HepG2 (cell line): ENCODE results near the gene LGI4. TPM values are rescaled to one million over a fixed set of nuclear protein-coding genes. Genes with fewer than 3 reads are reported as not detected.

ENCODE experiments used
- BATF2 ChIP-seq: sonication (generic); formaldehyde crosslinking; IDR thresholded peaks from 2 replicates; pipeline ENCODE4 v1.8.0; 2022; ENCODE audit warnings: mild to moderate bottlenecking, missing genetic modification reagents, moderate library complexity
- HNF1B ChIP-seq: sonication (generic); formaldehyde crosslinking; IDR thresholded peaks from 2 replicates; pipeline ENCODE4 v1.5.1; 2020; ENCODE audit warnings: mild to moderate bottlenecking, moderate library complexity, missing genetic modification reagents
- HNF4A ChIP-seq: sonication (generic); formaldehyde crosslinking; IDR thresholded peaks from 2 replicates; pipeline ENCODE4 v1.4.0; 2020; ENCODE audit warnings: missing genetic modification reagents
- LCORL ChIP-seq, 2 experiments: fragments of 450-650 bp in 1 of 2; sonication (generic) in 1 of 2; formaldehyde crosslinking in 1 of 2; IDR thresholded peaks; 2 replicates each; pipeline versions ENCODE4 v1.5.0 to v1.6.1; 2017 to 2020; ENCODE audit warnings: antibody characterized with exemption in 1 of 2, missing genetic modification reagents in 1 of 2
- NFYB ChIP-seq: sonication (generic); formaldehyde crosslinking; IDR thresholded peaks from 2 replicates; pipeline ENCODE4 v1.4.0; 2020; ENCODE audit warnings: missing genetic modification reagents
- PAX8 ChIP-seq: sonication (generic); formaldehyde crosslinking; IDR thresholded peaks from 2 replicates; pipeline ENCODE4 v1.8.0; 2022; ENCODE audit warnings: mild to moderate bottlenecking, missing genetic modification reagents, borderline replicate concordance
- PRDM10 ChIP-seq: sonication (generic); formaldehyde crosslinking; IDR thresholded peaks from 2 replicates; pipeline ENCODE4 v1.4.0; 2020; ENCODE audit warnings: low read depth, missing genetic modification reagents
- SAP130 ChIP-seq: IDR thresholded peaks from 2 replicates; pipeline ENCODE4 v1.6.1; 2016; ENCODE audit warnings: low read depth
- TEAD2 ChIP-seq: sonication (generic); formaldehyde crosslinking; IDR thresholded peaks from 2 replicates; pipeline ENCODE4 v1.9.0; 2021; ENCODE audit warnings: missing genetic modification reagents
- ZFX ChIP-seq: sonication (generic); formaldehyde crosslinking; IDR thresholded peaks from 2 replicates; pipeline ENCODE4 v1.4.0; 2020; ENCODE audit warnings: mild to moderate bottlenecking, low read depth, missing genetic modification reagents, moderate library complexity
- ZNF124 ChIP-seq: sonication (generic); formaldehyde crosslinking; IDR thresholded peaks from 2 replicates; pipeline ENCODE4 v1.4.0; 2020; ENCODE audit warnings: missing genetic modification reagents
- ZNF292 ChIP-seq: sonication (generic); formaldehyde crosslinking; IDR thresholded peaks from 2 replicates; pipeline ENCODE4 v1.8.1; 2022; ENCODE audit warnings: mild to moderate bottlenecking, low read depth, missing genetic modification reagents, borderline replicate concordance
- ZNF646 ChIP-seq: sonication (generic); formaldehyde crosslinking; IDR thresholded peaks from 2 replicates; pipeline ENCODE4 v1.9.0; 2021; ENCODE audit warnings: mild to moderate bottlenecking, missing genetic modification reagents
- polyA plus RNA-seq, 8 experiments: library from polyadenylated mRNA; depleted of rRNA in 3 of 8; stranded (reverse) in 7 of 8; unstranded in 1 of 8; fragments of >200 nt; fragmentation: Illumina TruSeq in 4 of 8; extraction: Trizol in 4 of 8; gene quantifications; 2 replicates each; pipeline versions ENCODE4 v1.2.1 to v1.2.3, GENCODE V29; 2011 to 2016; ENCODE audit warnings: low read depth in 4 of 8, missing spikeins in 1 of 8, mixed read lengths in 1 of 8; ENCODE audit not compliant: insufficient read depth in 1 of 8
- total RNA-seq, 5 experiments: library from RNA; depleted of rRNA; stranded (reverse); fragments of >200 nt; fragmentation: Illumina TruSeq; extraction: Trizol; gene quantifications; 2 replicates each; pipeline ENCODE4 v1.2.3, GENCODE V29; 2016; ENCODE audit warnings: low read depth in 1 of 5

Gene LGI4
- total and polyA plus RNA-seq, 2 of the 13 experiments (the other 11 are each of a cell fraction or from before 2014, with no cell fraction given): 2.8 TPM; not detected in 1

GRCh38 chr19:35100588-35101533 lies 34.0 kb downstream of the LGI4 start (continued):
- TF ChIP-seq SAP130 (CRISPR knock-in tag) (peak; percentile 49; the same call in 1 of the 2 replicates), LCORL (IDR thresholded peaks at IDR 0.05) (no peak), LCORL (CRISPR knock-in tag; IDR thresholded peaks at IDR 0.05) (0 out of 2 replicates have a peak, but pooled peaks have one; percentile 23), ZNF646 (CRISPR knock-in tag) (no peak), ZNF292 (peak; percentile 29; the same call in 1 of the 2 replicates), ZFX (CRISPR knock-in tag) (peak; percentile 51; the same call in 1 of the 2 replicates), NFYB (CRISPR knock-in tag) (no peak), HNF1B (peak; percentile 54; the same call in 1 of the 2 replicates), PRDM10 (CRISPR knock-in tag) (no peak), TEAD2 (no peak), BATF2 (CRISPR knock-in tag) (no peak), PAX8 (CRISPR knock-in tag) (no peak), ZNF124 (CRISPR knock-in tag) (no peak), HNF4A (CRISPR knock-in tag) (peak; percentile 5; the same call in 1 of the 2 replicates)
